Measurements from ENCODE around the gene PRTN3. TPM values are rescaled to one million over a fixed set of nuclear protein-coding genes. Genes with fewer than 3 reads are reported as not detected.

PRTN3 gene
- polyA plus RNA-seq, 1 donor (not counting 4 experiments of a cell fraction or from before 2014, with no cell fraction given): not detected

- TF ChIP-seq, protein P1, sequence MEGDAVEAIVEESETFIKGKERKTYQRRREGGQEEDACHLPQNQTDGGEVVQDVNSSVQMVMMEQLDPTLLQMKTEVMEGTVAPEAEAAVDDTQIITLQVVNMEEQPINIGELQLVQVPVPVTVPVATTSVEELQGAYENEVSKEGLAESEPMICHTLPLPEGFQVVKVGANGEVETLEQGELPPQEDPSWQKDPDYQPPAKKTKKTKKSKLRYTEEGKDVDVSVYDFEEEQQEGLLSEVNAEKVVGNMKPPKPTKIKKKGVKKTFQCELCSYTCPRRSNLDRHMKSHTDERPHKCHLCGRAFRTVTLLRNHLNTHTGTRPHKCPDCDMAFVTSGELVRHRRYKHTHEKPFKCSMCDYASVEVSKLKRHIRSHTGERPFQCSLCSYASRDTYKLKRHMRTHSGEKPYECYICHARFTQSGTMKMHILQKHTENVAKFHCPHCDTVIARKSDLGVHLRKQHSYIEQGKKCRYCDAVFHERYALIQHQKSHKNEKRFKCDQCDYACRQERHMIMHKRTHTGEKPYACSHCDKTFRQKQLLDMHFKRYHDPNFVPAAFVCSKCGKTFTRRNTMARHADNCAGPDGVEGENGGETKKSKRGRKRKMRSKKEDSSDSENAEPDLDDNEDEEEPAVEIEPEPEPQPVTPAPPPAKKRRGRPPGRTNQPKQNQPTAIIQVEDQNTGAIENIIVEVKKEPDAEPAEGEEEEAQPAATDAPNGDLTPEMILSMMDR (optimal IDR thresholded peaks at IDR 0.05 in 1 of 3, IDR thresholded peaks at IDR 0.05 in 1 of 3, conservative IDR thresholded peaks at IDR 0.05 in 1 of 3; ENCODE audit: extremely low read depth in 1 of 3, insufficient read depth in 2 of 3, low read length in 3 of 3): no peak
- TF ChIP-seq EZH2 (IDR thresholded peaks at IDR 0.05; ENCODE audit: low read length): no peak
- Histone ChIP-seq H4K20me1 (ENCODE audit: control insufficient read depth, extremely low read depth, insufficient read depth, low read length) (peaks cover 7% of the 10 kb centered on the region), H3K79me2 (ENCODE audit: control insufficient read depth, insufficient read depth, low read length) (peaks cover 10% of the 10 kb centered on the region), H3K9ac (ENCODE audit: control insufficient read depth, extremely low read depth, insufficient read depth, low read length) (no peak overlapping the region), H3K4me1 (ENCODE audit: control insufficient read depth, extremely low read depth, insufficient read depth, low read length) (peaks cover 16% of the 10 kb centered on the region), H3K9me3 (ENCODE audit: control insufficient read depth, low read depth, low read length) (no peaks in the 10 kb centered on the region), H3K9me1 (ENCODE audit: control insufficient read depth, extremely low read depth, insufficient read depth, low read length) (no peaks in the 10 kb centered on the region), H3K4me2 (ENCODE audit: control insufficient read depth, extremely low read depth, insufficient read depth, low read depth, low read length) (no peak overlapping the region), H3K27ac (ENCODE audit: control insufficient read depth, insufficient read depth, low read length) (no peak overlapping the region), H3K27me3 (ENCODE audit: control insufficient read depth, extremely low read depth, insufficient read depth, low read length) (no peaks in the 10 kb centered on the region), H3K36me3 (ENCODE audit: control insufficient read depth in 2 of 2, extremely low read depth in 1 of 2, insufficient read depth in 2 of 2, low read length in 2 of 2) (peaks cover 0 to 4% of the 10 kb centered on the region in 2 experiments), H2AFZ (ENCODE audit: control insufficient read depth, low read length) (no peak overlapping the region), H3K4me3 (ENCODE audit: control insufficient read depth in 2 of 3, extremely low read depth in 1 of 3, insufficient read depth in 2 of 3, low read depth in 1 of 3, low read length in 3 of 3) (no peak overlapping the region)
- dilution Hi-C loops (cut with MboI; ENCODE audit: extremely low pct_ligation_motif_present, low sequenced_read_pairs): no loop called here
- DNase-seq (ENCODE audit: low read depth, low spot score) (no peak), FAIRE-seq (no peak)
Observed at GRCh38 chr19:793806-794205, 47.0 kb upstream of the PRTN3 start.

- Histone ChIP-seq H3K9me1 (ENCODE audit: control insufficient read depth, extremely low read depth, insufficient read depth, low read length) (no peaks in the 10 kb centered on the region), H3K79me2 (ENCODE audit: control insufficient read depth, insufficient read depth, low read length) (peaks cover 23% of the 10 kb centered on the region), H3K4me3 (ENCODE audit: control insufficient read depth in 2 of 3, extremely low read depth in 1 of 3, insufficient read depth in 2 of 3, low read depth in 1 of 3, low read length in 3 of 3) (no peak overlapping the region), H3K9ac (ENCODE audit: control insufficient read depth, extremely low read depth, insufficient read depth, low read length) (no peak overlapping the region), H3K27ac (ENCODE audit: control insufficient read depth, insufficient read depth, low read length) (no peak overlapping the region), H3K27me3 (ENCODE audit: control insufficient read depth, extremely low read depth, insufficient read depth, low read length) (no peaks in the 10 kb centered on the region), H3K36me3 (ENCODE audit: control insufficient read depth in 2 of 2, extremely low read depth in 1 of 2, insufficient read depth in 2 of 2, low read length in 2 of 2) (peaks cover 3 to 14% of the 10 kb centered on the region in 2 experiments), H2AFZ (ENCODE audit: control insufficient read depth, low read length) (no peak overlapping the region), H3K4me1 (ENCODE audit: control insufficient read depth, extremely low read depth, insufficient read depth, low read length) (peaks cover 16% of the 10 kb centered on the region), H3K4me2 (ENCODE audit: control insufficient read depth, extremely low read depth, insufficient read depth, low read depth, low read length) (no peak overlapping the region), H4K20me1 (ENCODE audit: control insufficient read depth, extremely low read depth, insufficient read depth, low read length) (peaks cover 19% of the 10 kb centered on the region), H3K9me3 (ENCODE audit: control insufficient read depth, low read depth, low read length) (no peaks in the 10 kb centered on the region)
- FAIRE-seq (no peak), DNase-seq (ENCODE audit: low read depth, low spot score) (no peak)
- no peak for TF ChIP-seq EZH2 (IDR thresholded peaks at IDR 0.05; ENCODE audit: low read length)
- TF ChIP-seq, protein P1 (optimal IDR thresholded peaks at IDR 0.05 in 1 of 3, IDR thresholded peaks at IDR 0.05 in 1 of 3, conservative IDR thresholded peaks at IDR 0.05 in 1 of 3; ENCODE audit: extremely low read depth in 1 of 3, insufficient read depth in 2 of 3, low read length in 3 of 3): no peak
- dilution Hi-C loops (cut with MboI; ENCODE audit: extremely low pct_ligation_motif_present, low sequenced_read_pairs): no loop called here
Observed at GRCh38 chr19:795073-795611, 45.7 kb upstream of the PRTN3 start.
